ENCODE results near the gene SKIC2. TPM values are rescaled to one million over a fixed set of nuclear protein-coding genes. Genes with fewer than 3 reads are reported as not detected.

Gene SKIC2
- total and polyA plus RNA-seq, 2 donors (not counting 3 experiments of a cell fraction or from before 2014, with no cell fraction given): 52.8 to 76.7 TPM

DNA sequence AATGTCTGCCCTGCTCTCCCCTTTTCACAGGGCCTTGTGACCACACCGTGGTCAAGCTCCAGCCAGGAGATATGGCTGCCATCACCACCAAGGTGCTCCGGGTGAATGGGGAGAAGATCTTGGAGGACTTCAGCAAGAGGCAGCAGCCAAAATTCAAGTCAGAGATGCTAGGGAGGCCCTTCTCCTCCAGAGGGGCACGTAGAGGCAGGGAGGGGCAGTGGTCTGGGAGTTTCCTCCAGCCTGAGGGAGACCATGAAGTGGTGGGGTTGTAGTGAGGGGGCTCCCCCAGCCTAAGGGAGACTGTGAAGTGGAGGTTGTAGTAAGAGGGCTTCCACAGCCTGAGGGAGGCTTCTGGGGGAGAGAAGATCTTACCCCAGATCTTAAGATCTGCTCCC, 8.9 kb downstream of the SKIC2 start:
- Histone ChIP-seq H3K9me1 (replicated peaks; ENCODE audit: control insufficient read depth, extremely low read depth, insufficient read depth, low read length) (no peaks in the 10 kb centered on the region), H3K27ac (ENCODE audit: insufficient read depth, low read depth, low read length) (no peak overlapping the region), H2AFZ (ENCODE audit: low read depth, low read length) (no peak overlapping the region), H3K4me1 (ENCODE audit: control insufficient read depth, extremely low read depth, insufficient read depth, low read length) (peaks cover 12% of the 10 kb centered on the region), H3K9me3 (replicated peaks; ENCODE audit: control insufficient read depth, insufficient read depth, low read length) (no peaks in the 10 kb centered on the region), H3K36me3 (ENCODE audit: control insufficient read depth in 2 of 2, extremely low read depth in 1 of 2, insufficient read depth in 2 of 2, low read length in 2 of 2) (peaks cover 9 to 48% of the 10 kb centered on the region in 2 experiments), H3K4me2 (ENCODE audit: insufficient read depth, low read length) (no peak overlapping the region), H3K4me3 (replicated peaks in 1 of 3; ENCODE audit: insufficient read depth in 1 of 3, low read depth in 1 of 3, low read length in 3 of 3) (no peak overlapping the region), H3K27me3 (ENCODE audit: control insufficient read depth in 2 of 2, insufficient read depth in 2 of 2, low read length in 2 of 2) (no peaks in the 10 kb centered on the region), H4K20me1 (replicated peaks; ENCODE audit: control insufficient read depth, extremely low read depth, insufficient read depth, low read length) (no peaks in the 10 kb centered on the region), H3K9ac (replicated peaks; ENCODE audit: extremely low read depth, insufficient read depth, low read length) (no peak overlapping the region), H3K79me2 (ENCODE audit: control insufficient read depth, insufficient read depth, low read length) (peaks cover 20% of the 10 kb centered on the region)
- no TSS peak for BruUV-seq (replicated peaks)
- ChIA-PET POLR2A (no interaction called here), CTCF (no interaction called here)
- intact Hi-C loops (cut with micrococcal nuclease): no loop called here
- FAIRE-seq (no peak), DNase-seq (ENCODE audit: low read depth, low spot score) (no peak)
- dilution Hi-C loops (cut with MboI; ENCODE audit: extremely low pct_ligation_motif_present, low sequenced_read_pairs): no loop called here
- TF ChIP-seq GATA2 (IDR thresholded peaks at IDR 0.05; ENCODE audit: insufficient read depth, insufficient read length, low read depth, low read length): no peak
- TF ChIP-seq FOS (IDR thresholded peaks at IDR 0.05; ENCODE audit: borderline replicate concordance, insufficient read depth, low read length): no peak
- no peak for TF ChIP-seq CTCF (IDR thresholded peaks at IDR 0.05; ENCODE audit: extremely low read depth in 1 of 2, insufficient read depth in 1 of 2, low read depth in 1 of 2, low read length in 2 of 2)
- TF ChIP-seq EZH2 (IDR thresholded peaks at IDR 0.05; ENCODE audit: borderline replicate concordance, low read depth, low read length, severe bottlenecking): no peak
- TF ChIP-seq MYC (IDR thresholded peaks at IDR 0.05; ENCODE audit: low read depth, low read length): no peak
- no peak for TF ChIP-seq POLR2AphosphoS5 (IDR thresholded peaks at IDR 0.05; ENCODE audit: insufficient read depth, low read depth, low read length)
- TF ChIP-seq POLR2A (IDR thresholded peaks at IDR 0.05; ENCODE audit: low read depth, low read length): no peak
- TF ChIP-seq JUN (IDR thresholded peaks at IDR 0.05; ENCODE audit: borderline replicate concordance, insufficient read depth, insufficient read length, low read depth): no peak
- TF ChIP-seq MAX (IDR thresholded peaks at IDR 0.05; ENCODE audit: insufficient read depth, insufficient read length): no peak
